H9 (cell line): ENCODE results near the gene HTRA1. TPM values are rescaled to one million over a fixed set of nuclear protein-coding genes. Genes with fewer than 3 reads are reported as not detected.

Source experiments
- DNase-seq: peaks from one replicate; pipeline ENCODE4 v3.0.0-alpha.2; 2017
- H2AFZ ChIP-seq: one replicate; pipeline ENCODE4 v1.6.1; 2013; ENCODE audit warnings: mild to moderate bottlenecking, low read length, control low read depth, moderate library complexity
- H2AK5ac ChIP-seq: 2 replicates; pipeline ENCODE4 v1.6.1; 2013; ENCODE audit warnings: low read length, control low read depth, mixed read lengths; ENCODE audit not compliant: insufficient read length
- H2BK120ac ChIP-seq: one replicate; pipeline ENCODE4 v1.6.1; 2013; ENCODE audit warnings: low read depth, mild to moderate bottlenecking, low read length, control low read depth, inconsistent platforms; ENCODE audit not compliant: poor library complexity, severe bottlenecking
- H2BK12ac ChIP-seq: 2 replicates; pipeline ENCODE4 v1.6.1; 2013; ENCODE audit warnings: low read length, control low read depth, mixed read lengths, low read depth; ENCODE audit not compliant: insufficient read length
- H2BK15ac ChIP-seq: 2 replicates; pipeline ENCODE4 v1.6.1; 2013; ENCODE audit warnings: low read depth, low read length, control low read depth
- H2BK20ac ChIP-seq: one replicate; pipeline ENCODE4 v1.6.1; 2013; ENCODE audit warnings: low read depth, mild to moderate bottlenecking, low read length, control low read depth, inconsistent platforms; ENCODE audit not compliant: poor library complexity, severe bottlenecking
- H2BK5ac ChIP-seq: 2 replicates; pipeline ENCODE4 v1.6.1; 2013; ENCODE audit warnings: low read length, control low read depth, mixed read lengths; ENCODE audit not compliant: insufficient read length
- H3K14ac ChIP-seq: 2 replicates; pipeline ENCODE4 v1.6.1; 2013; ENCODE audit warnings: low read length, control low read depth; ENCODE audit not compliant: insufficient read depth
- H3K18ac ChIP-seq: 2 replicates; pipeline ENCODE4 v1.6.1; 2013; ENCODE audit warnings: low read depth, mild to moderate bottlenecking, mixed read lengths, low read length, control low read depth; ENCODE audit not compliant: insufficient read length
- H3K23ac ChIP-seq: 2 replicates; pipeline ENCODE4 v1.6.1; 2013; ENCODE audit warnings: low read length, control low read depth, mixed read lengths, low read depth; ENCODE audit not compliant: insufficient read length
- H3K23me2 ChIP-seq: 2 replicates; pipeline ENCODE4 v1.6.1; 2013; ENCODE audit warnings: low read depth, mild to moderate bottlenecking, mixed read lengths, low read length, control low read depth; ENCODE audit not compliant: insufficient read length, poor library complexity, severe bottlenecking
- H3K27ac ChIP-seq: 2 replicates; pipeline ENCODE4 v1.5.1; 2013; ENCODE audit warnings: low read length, control low read depth, mixed read lengths, low read depth; ENCODE audit not compliant: insufficient read length
- H3K27me3 ChIP-seq: 2 replicates; pipeline ENCODE4 v1.6.1; 2013; ENCODE audit warnings: low read length, control low read depth, inconsistent platforms; ENCODE audit not compliant: insufficient read depth
- H3K4ac ChIP-seq: 2 replicates; pipeline ENCODE4 v1.6.1; 2013; ENCODE audit warnings: low read depth, mild to moderate bottlenecking, control low read depth, inconsistent platforms, low read length, moderate library complexity
- H3K4me1 ChIP-seq: 2 replicates; pipeline ENCODE4 v1.6.1; 2013; ENCODE audit warnings: low read length, control low read depth, inconsistent platforms; ENCODE audit not compliant: insufficient read depth
- H3K4me2 ChIP-seq: 2 replicates; pipeline ENCODE4 v1.6.1; 2013; ENCODE audit warnings: low read length, control low read depth, mixed read lengths; ENCODE audit not compliant: insufficient read length, insufficient read depth
- H3K56ac ChIP-seq: 2 replicates; pipeline ENCODE4 v1.6.1; 2013; ENCODE audit warnings: low read depth, mild to moderate bottlenecking, mixed read lengths, low read length, control low read depth; ENCODE audit not compliant: insufficient read length
- H3K79me1 ChIP-seq: 2 replicates; pipeline ENCODE4 v1.6.1; 2013; ENCODE audit warnings: low read depth, mild to moderate bottlenecking, moderate library complexity, low read length, control low read depth, inconsistent platforms; ENCODE audit not compliant: insufficient read depth, poor library complexity, severe bottlenecking
- H3K79me2 ChIP-seq: 2 replicates; pipeline ENCODE4 v1.6.1; 2013; ENCODE audit warnings: low read length, control low read depth, inconsistent platforms; ENCODE audit not compliant: insufficient read depth
- H3K9ac ChIP-seq: 2 replicates; pipeline ENCODE4 v1.6.1; 2013; ENCODE audit warnings: low read length, control low read depth, mixed read lengths; ENCODE audit not compliant: insufficient read length; ENCODE audit errors: extremely low read depth
- H3K9me3 ChIP-seq: one replicate; pipeline ENCODE4 v1.6.1; 2013; ENCODE audit warnings: low read depth, low read length, inconsistent platforms; ENCODE audit not compliant: control insufficient read depth
- H3T11ph ChIP-seq: one replicate; pipeline ENCODE4 v1.6.1; 2013; ENCODE audit warnings: mild to moderate bottlenecking, low read length, control low read depth, inconsistent platforms
- H4K20me1 ChIP-seq: one replicate; pipeline ENCODE4 v1.6.1; 2013; ENCODE audit not compliant: control insufficient read depth, insufficient read length, insufficient read depth
- H4K5ac ChIP-seq: 2 replicates; pipeline ENCODE4 v1.6.1; 2013; ENCODE audit warnings: low read depth, mild to moderate bottlenecking, mixed read lengths, low read length, control low read depth; ENCODE audit not compliant: insufficient read length
- H4K8ac ChIP-seq: replicated peaks from 2 replicates; pipeline ENCODE4 v1.6.1; 2013; ENCODE audit warnings: low read length, control low read depth, mixed read lengths, low read depth; ENCODE audit not compliant: insufficient read length
- H4K91ac ChIP-seq: 2 replicates; pipeline ENCODE4 v1.6.1; 2013; ENCODE audit warnings: low read depth, mild to moderate bottlenecking, moderate library complexity, mixed read lengths, low read length, control low read depth; ENCODE audit not compliant: insufficient read length
- H3K27ac Mint-ChIP-seq, 3 experiments: 2 replicates in 2 of 3; 3 replicates in 1 of 3; pipeline ENCODE4 v1.8.0; 2020 to 2021; ENCODE audit warnings: mixed read lengths in 3 of 3, mild to moderate bottlenecking in 1 of 3, moderate library complexity in 1 of 3
- H3K27me3 Mint-ChIP-seq: 2 replicates; pipeline ENCODE4 v1.8.0; 2021; ENCODE audit warnings: low read depth, mild to moderate bottlenecking, moderate library complexity, mixed read lengths
- H3K36me3 Mint-ChIP-seq, 3 experiments: 2 replicates in 2 of 3; 3 replicates in 1 of 3; pipeline ENCODE4 v1.8.0; 2020 to 2021; ENCODE audit warnings: low read depth in 3 of 3, mixed read lengths in 3 of 3; ENCODE audit not compliant: insufficient read depth in 1 of 3
- H3K4me1 Mint-ChIP-seq, 2 experiments: 2 replicates each; pipeline ENCODE4 v1.8.0; 2020; ENCODE audit warnings: mixed read lengths in 2 of 2
- H3K4me3 Mint-ChIP-seq, 2 experiments: 2 replicates in 1 of 2; 3 replicates in 1 of 2; pipeline ENCODE4 v1.8.0; 2020 to 2021; ENCODE audit warnings: mild to moderate bottlenecking in 2 of 2, mixed read lengths in 2 of 2, moderate library complexity in 1 of 2
- H3K9me3 Mint-ChIP-seq, 2 experiments: 2 replicates in 1 of 2; 3 replicates in 1 of 2; pipeline ENCODE4 v1.8.0; 2020; ENCODE audit warnings: mild to moderate bottlenecking in 2 of 2, mixed read lengths in 2 of 2, moderate library complexity in 1 of 2
- CTCF ChIP-seq: fragments of 200-600 bp; sonication (generic); conservative IDR thresholded peaks from 3 replicates; pipeline ENCODE4 v1.8.0; 2021; ENCODE audit warnings: antibody characterized with exemption, mild to moderate bottlenecking
- WGBS: extraction: QIAGEN DNeasy Blood & Tissue Kit; methylation state at CpG from one replicate; pipeline ENCODE4 v1.1.7; 2013; ENCODE audit warnings: missing lambda C conversion rate, low lambda C conversion rate, mixed read lengths; ENCODE audit not compliant: insufficient read length; ENCODE audit errors: extremely low coverage; 5-methylcytosine and 5-hydroxymethylcytosine counted together
- total RNA-seq: library from RNA; stranded (reverse); gene quantifications from 2 replicates; pipeline ENCODE4 v1.2.1, GENCODE V29; 2021

HTRA1 gene
- total RNA-seq, 1 experiment from 2014 or later: 11.1 TPM

- H3K9me3 Mint-ChIP-seq: no peaks in the 10 kb centered on the region
- Histone ChIP-seq H2BK20ac (no peak overlapping the region), H3K18ac (no peak overlapping the region), H3K56ac (no peak overlapping the region), H3K9ac (no peak overlapping the region), H2BK15ac (no peak overlapping the region), H2AK5ac (no peak overlapping the region), H3K4me1 (no peaks in the 10 kb centered on the region), H4K91ac (no peak overlapping the region), H4K5ac (no peak overlapping the region), H3K9me3 (no peaks in the 10 kb centered on the region), H4K8ac (no peak overlapping the region), H2AFZ (no peak overlapping the region), H4K20me1 (no peaks in the 10 kb centered on the region), H2BK120ac (no peak overlapping the region), H3K4me2 (no peak overlapping the region), H3T11ph (no peak overlapping the region), H3K23me2 (no peaks in the 10 kb centered on the region), H2BK12ac (no peak overlapping the region), H3K27ac (no peak overlapping the region), H3K79me1 (no peaks in the 10 kb centered on the region), H3K79me2 (no peaks in the 10 kb centered on the region), H3K4ac (no peak overlapping the region), H3K14ac (no peak overlapping the region), H2BK5ac (no peak overlapping the region), H3K27me3 (no peaks in the 10 kb centered on the region), H3K23ac (no peak overlapping the region)
- H3K4me3 Mint-ChIP-seq: no peak overlapping the region
- no peak for DNase-seq
- H3K36me3 Mint-ChIP-seq: peaks cover 8 to 30% (median 25%) of the 10 kb centered on the region in 3 experiments; a peak in 5 of 7 replicates
- peaks cover 0 to 6% of the 10 kb centered on the region in 2 experiments; a peak in 2 of 4 replicates for H3K4me1 Mint-ChIP-seq
- H3K27me3 Mint-ChIP-seq: no peaks in the 10 kb centered on the region
- no CpG with 5 or more reads among the region's 6 CpGs for WGBS
- TF ChIP-seq CTCF: no peak
- peak overlapping the region in 1 of 3 experiments; percentile 22; a peak in 1 of 7 replicates for H3K27ac Mint-ChIP-seq
Observed at GRCh38 chr10:122426829-122427228, 34.5 kb upstream of the HTRA1 start.
